Astrocyte (in vitro differentiated cells and primary cell): ENCODE results near the gene ARHGAP21.

ENCODE experiments used
- CTCF ChIP-seq: IDR thresholded peaks from 2 replicates; pipeline ENCODE4 v1.5.1; 2011; ENCODE audit warnings: low read depth, mild to moderate bottlenecking, inconsistent platforms, low read length, moderate library complexity; ENCODE audit not compliant: insufficient read depth
- EZH2 ChIP-seq: IDR thresholded peaks from 2 replicates; pipeline ENCODE4 v1.6.1; 2012; ENCODE audit warnings: mild to moderate bottlenecking, low read length, inconsistent platforms; ENCODE audit not compliant: insufficient read depth

- TF ChIP-seq CTCF (no peak), EZH2 (no peak)
Measured at GRCh38 chr10:24759672-24760071, 36.0 kb upstream of the ARHGAP21 start.
